Measurements from ENCODE around the gene KRTAP6-2. TPM values are rescaled to one million over a fixed set of nuclear protein-coding genes. Genes with fewer than 3 reads are reported as not detected.

The KRTAP6-2 gene
- total and polyA plus RNA-seq, 2 of the 13 experiments (the other 11 are each of a cell fraction or from before 2014, with no cell fraction given), result not detected

DNA sequence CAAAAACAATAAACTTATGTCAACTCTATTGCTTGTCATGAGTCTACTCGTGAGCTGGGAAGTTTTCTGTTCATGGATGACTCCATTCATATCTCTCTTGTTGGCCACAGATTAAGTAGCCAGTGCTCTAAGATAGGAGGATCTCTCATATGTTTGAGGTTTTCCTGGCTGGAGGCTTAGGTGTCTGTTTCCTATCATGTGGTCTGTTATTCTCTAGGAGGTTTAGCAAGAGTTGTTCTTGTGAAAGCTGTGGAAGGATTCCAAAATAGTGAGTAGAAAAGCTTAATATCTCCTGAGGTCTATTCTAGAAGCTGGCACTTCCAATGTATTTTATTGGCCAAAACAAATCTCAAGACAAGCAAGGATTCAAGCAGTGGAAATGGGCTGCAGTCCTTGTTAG, 30.5 kb upstream of the KRTAP6-2 start (continued):
- TF ChIP-seq ZNF644 (CRISPR knock-in tag; IDR thresholded peaks at IDR 0.05; ENCODE audit: low read depth), result no peak
- no peak for TF ChIP-seq PAX8 (CRISPR knock-in tag; IDR thresholded peaks at IDR 0.05; ENCODE audit: borderline replicate concordance)
- TF ChIP-seq ZNF724P (CRISPR knock-in tag; IDR thresholded peaks at IDR 0.05; ENCODE audit: borderline replicate concordance), result no peak
- no peak for TF ChIP-seq MNT (IDR thresholded peaks at IDR 0.05)
- TF ChIP-seq ZNF652 (CRISPR knock-in tag; IDR thresholded peaks at IDR 0.05; ENCODE audit: borderline replicate concordance, low read depth), result no peak
- TF ChIP-seq PRPF4 (IDR thresholded peaks at IDR 0.05; ENCODE audit: low read depth, low read length, poor library complexity, severe bottlenecking), result no peak
- no peak for TF ChIP-seq FOXO1 (CRISPR knock-in tag; IDR thresholded peaks at IDR 0.05)
- no peak for TF ChIP-seq NCOA5 (CRISPR knock-in tag; IDR thresholded peaks at IDR 0.05)

GRCh38 chr21:30628109-30628508, 29.4 kb upstream of the KRTAP6-2 start:
- Histone ChIP-seq H2AFZ (ENCODE audit: low read length) (no peak overlapping the region), H3K9ac (ENCODE audit: insufficient read depth, low read depth, low read length) (no peak overlapping the region), H3K27me3 (ENCODE audit: control insufficient read depth in 1 of 2, insufficient read depth in 2 of 2, low read length in 2 of 2) (no peaks in the 10 kb centered on the region), H4K20me1 (ENCODE audit: insufficient read depth, low read length) (no peaks in the 10 kb centered on the region), H3K9me3 (ENCODE audit: low read length) (peaks cover 87% of the 10 kb centered on the region), H3K79me2 (ENCODE audit: insufficient read depth, low read length) (no peaks in the 10 kb centered on the region), H3K36me3 (replicated peaks in 1 of 2; ENCODE audit: control insufficient read depth in 1 of 2, insufficient read depth in 2 of 2, low read length in 2 of 2) (no peaks in the 10 kb centered on the region), H3K27ac (ENCODE audit: extremely low read length, insufficient read depth, low read length) (no peak overlapping the region), H3K4me2 (ENCODE audit: low read depth, low read length) (no peak overlapping the region), H3K4me1 (ENCODE audit: insufficient read depth, low read length) (no peaks in the 10 kb centered on the region), H3K4me3 (replicated peaks in 1 of 3; ENCODE audit: insufficient read depth in 1 of 3, low read depth in 2 of 3, low read length in 3 of 3) (no peak overlapping the region)
- FAIRE-seq (no peak), ATAC-seq (no peak), DNase-seq (ENCODE audit: low spot score) (no peak)
- in situ Hi-C loops (cut with HindIII; ENCODE audit: extremely low pct_ligation_motif_present, low pct_unique_long_range_greater_than_20kb), result no loop called here
- WGBS (ENCODE audit: low lambda C conversion rate), result 2% methylated on average over 4 of the region's 4 CpGs
- ChIA-PET POLR2A (no interaction called here), CTCF (ENCODE audit: low intra/inter-chr PET ratio, low total read pairs) (no interaction called here)
- intact Hi-C loops (cut with micrococcal nuclease; ENCODE audit: unreplicated experiment), result no loop called here
- BruUV-seq (replicated peaks), result no TSS peak
- TF ChIP-seq, protein P1, sequence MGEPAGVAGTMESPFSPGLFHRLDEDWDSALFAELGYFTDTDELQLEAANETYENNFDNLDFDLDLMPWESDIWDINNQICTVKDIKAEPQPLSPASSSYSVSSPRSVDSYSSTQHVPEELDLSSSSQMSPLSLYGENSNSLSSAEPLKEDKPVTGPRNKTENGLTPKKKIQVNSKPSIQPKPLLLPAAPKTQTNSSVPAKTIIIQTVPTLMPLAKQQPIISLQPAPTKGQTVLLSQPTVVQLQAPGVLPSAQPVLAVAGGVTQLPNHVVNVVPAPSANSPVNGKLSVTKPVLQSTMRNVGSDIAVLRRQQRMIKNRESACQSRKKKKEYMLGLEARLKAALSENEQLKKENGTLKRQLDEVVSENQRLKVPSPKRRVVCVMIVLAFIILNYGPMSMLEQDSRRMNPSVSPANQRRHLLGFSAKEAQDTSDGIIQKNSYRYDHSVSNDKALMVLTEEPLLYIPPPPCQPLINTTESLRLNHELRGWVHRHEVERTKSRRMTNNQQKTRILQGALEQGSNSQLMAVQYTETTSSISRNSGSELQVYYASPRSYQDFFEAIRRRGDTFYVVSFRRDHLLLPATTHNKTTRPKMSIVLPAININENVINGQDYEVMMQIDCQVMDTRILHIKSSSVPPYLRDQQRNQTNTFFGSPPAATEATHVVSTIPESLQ (CRISPR knock-in tag; conservative IDR thresholded peaks at IDR 0.05), result no peak
- TF ChIP-seq ZNF431 (CRISPR knock-in tag; IDR thresholded peaks at IDR 0.05; ENCODE audit: borderline replicate concordance, low read depth), result no peak
- TF ChIP-seq JARID2 (CRISPR knock-in tag; IDR thresholded peaks at IDR 0.05; ENCODE audit: insufficient replicate concordance), result no peak
- no peak for TF ChIP-seq KDM5A (IDR thresholded peaks at IDR 0.05; ENCODE audit: borderline replicate concordance, low read length)
- TF ChIP-seq HCFC1 (IDR thresholded peaks at IDR 0.05; ENCODE audit: low read depth, low read length), result no peak
- no peak for TF ChIP-seq JUN (CRISPR knock-in tag; IDR thresholded peaks at IDR 0.05)
- no peak for TF ChIP-seq NFIB (CRISPR knock-in tag; IDR thresholded peaks at IDR 0.05; ENCODE audit: borderline replicate concordance)
- TF ChIP-seq ZNF883 (CRISPR knock-in tag; IDR thresholded peaks at IDR 0.05; ENCODE audit: not compliant biosample characterization), result no peak

All from HepG2 (cell line).